Stimulated activated CD4-positive, alpha-beta T cell treated with anti-CD3 and anti-CD28 coated beads, Interleukin-4, amount 100 ng/mL, for 24 hours (primary cell): ENCODE measurements around the gene STXBP4.
"Not testable (repeated sequence)": the region's sequence is repeated elsewhere in the genome, so short reads cannot be mapped to it uniquely, and the experiment has no call there.

Experiments
- DNase-seq: peaks from one replicate; pipeline ENCODE4 v3.0.0-alpha.2; 2020

STXBP4 gene

GRCh38 chr17:55059724-55060123 is 91.2 kb downstream of the STXBP4 start:
- DNase-seq: no peak

- no peak for DNase-seq
Measured at GRCh38 chr17:55062921-55063320, 94.4 kb downstream of the STXBP4 start.

GRCh38 chr17:55063885-55064874 is 95.6 kb downstream of the STXBP4 start:
- DNase-seq: no peak

- DNase-seq: no peak
Measured at GRCh38 chr17:55067697-55068439, 99.3 kb downstream of the STXBP4 start.

GRCh38 chr17:55068862-55069811 is 100.6 kb downstream of the STXBP4 start:
- no peak for DNase-seq

- DNase-seq: no peak
Measured at GRCh38 chr17:55069983-55070529, 101.5 kb downstream of the STXBP4 start.

GRCh38 chr17:55072898-55073297 is 104.3 kb downstream of the STXBP4 start:
- no peak for DNase-seq

- not testable (repeated sequence) for DNase-seq
Measured at GRCh38 chr17:55073467-55073866, 104.9 kb downstream of the STXBP4 start.

GRCh38 chr17:55081559-55081958 is 113.0 kb downstream of the STXBP4 start:
- no peak for DNase-seq

- DNase-seq: no peak
Measured at GRCh38 chr17:55086635-55087058, 118.1 kb downstream of the STXBP4 start.

- no peak for DNase-seq
Measured at GRCh38 chr17:55089256-55089655, 120.7 kb downstream of the STXBP4 start.

GRCh38 chr17:55090079-55090492 is 121.5 kb downstream of the STXBP4 start:
- peak; percentile 53 for DNase-seq

- DNase-seq: no peak
Measured at GRCh38 chr17:55093353-55093752, 124.8 kb downstream of the STXBP4 start.

- DNase-seq: no peak
Measured at GRCh38 chr17:55098765-55099164, 130.2 kb downstream of the STXBP4 start.

GRCh38 chr17:55110521-55110920 is 142.0 kb downstream of the STXBP4 start:
- DNase-seq: no peak

- DNase-seq: no peak
Measured at GRCh38 chr17:55114283-55114682, 145.7 kb downstream of the STXBP4 start.

- no peak for DNase-seq
Measured at GRCh38 chr17:55116440-55116914, 147.9 kb downstream of the STXBP4 start.

GRCh38 chr17:55117164-55117563 is 148.6 kb downstream of the STXBP4 start:
- no peak for DNase-seq

GRCh38 chr17:55120651-55121050 is 152.1 kb downstream of the STXBP4 start:
- no peak for DNase-seq

GRCh38 chr17:55121268-55121667 is 152.7 kb downstream of the STXBP4 start:
- no peak for DNase-seq

- no peak for DNase-seq
Measured at GRCh38 chr17:55122114-55122513, 153.5 kb downstream of the STXBP4 start.

GRCh38 chr17:55124730-55125360 is 156.3 kb downstream of the STXBP4 start:
- no peak for DNase-seq
